AG09319 (cell line): ENCODE measurements around the gene IQSEC3.

ENCODE experiments used
- DNase-seq: peaks from one replicate; pipeline ENCODE4 v3.0.0-alpha.2; 2010; ENCODE audit warnings: low read depth; ENCODE audit errors: extremely low read depth
- TF ChIP-seq, protein P1 (sequence below): IDR thresholded peaks from 2 replicates; pipeline ENCODE4 v1.5.1; 2011; ENCODE audit warnings: low read depth, mild to moderate bottlenecking, inconsistent platforms, low read length, moderate library complexity

IQSEC3 gene

DNA sequence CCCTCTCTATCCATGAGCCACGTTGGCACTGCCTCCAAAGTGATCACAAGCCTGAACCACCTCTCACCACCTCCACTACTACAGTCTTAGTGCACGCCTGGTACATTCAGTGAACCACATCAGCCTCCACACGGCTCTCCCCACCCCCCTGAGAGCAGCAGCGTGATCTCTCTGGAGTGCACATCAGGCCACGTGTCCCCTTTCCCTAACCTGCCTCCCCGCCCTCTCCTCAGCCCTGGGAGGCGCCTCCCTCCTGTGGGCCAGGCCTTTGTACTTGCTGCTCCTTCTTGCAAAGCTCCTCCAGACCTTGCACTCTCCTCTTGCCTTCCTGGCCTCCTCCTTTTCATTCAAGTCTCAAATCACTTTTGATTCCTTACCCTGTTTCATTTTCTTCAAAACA, 97.6 kb downstream of the IQSEC3 start:
- TF ChIP-seq, protein P1, sequence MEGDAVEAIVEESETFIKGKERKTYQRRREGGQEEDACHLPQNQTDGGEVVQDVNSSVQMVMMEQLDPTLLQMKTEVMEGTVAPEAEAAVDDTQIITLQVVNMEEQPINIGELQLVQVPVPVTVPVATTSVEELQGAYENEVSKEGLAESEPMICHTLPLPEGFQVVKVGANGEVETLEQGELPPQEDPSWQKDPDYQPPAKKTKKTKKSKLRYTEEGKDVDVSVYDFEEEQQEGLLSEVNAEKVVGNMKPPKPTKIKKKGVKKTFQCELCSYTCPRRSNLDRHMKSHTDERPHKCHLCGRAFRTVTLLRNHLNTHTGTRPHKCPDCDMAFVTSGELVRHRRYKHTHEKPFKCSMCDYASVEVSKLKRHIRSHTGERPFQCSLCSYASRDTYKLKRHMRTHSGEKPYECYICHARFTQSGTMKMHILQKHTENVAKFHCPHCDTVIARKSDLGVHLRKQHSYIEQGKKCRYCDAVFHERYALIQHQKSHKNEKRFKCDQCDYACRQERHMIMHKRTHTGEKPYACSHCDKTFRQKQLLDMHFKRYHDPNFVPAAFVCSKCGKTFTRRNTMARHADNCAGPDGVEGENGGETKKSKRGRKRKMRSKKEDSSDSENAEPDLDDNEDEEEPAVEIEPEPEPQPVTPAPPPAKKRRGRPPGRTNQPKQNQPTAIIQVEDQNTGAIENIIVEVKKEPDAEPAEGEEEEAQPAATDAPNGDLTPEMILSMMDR, result no peak
- DNase-seq, result no peak

DNA sequence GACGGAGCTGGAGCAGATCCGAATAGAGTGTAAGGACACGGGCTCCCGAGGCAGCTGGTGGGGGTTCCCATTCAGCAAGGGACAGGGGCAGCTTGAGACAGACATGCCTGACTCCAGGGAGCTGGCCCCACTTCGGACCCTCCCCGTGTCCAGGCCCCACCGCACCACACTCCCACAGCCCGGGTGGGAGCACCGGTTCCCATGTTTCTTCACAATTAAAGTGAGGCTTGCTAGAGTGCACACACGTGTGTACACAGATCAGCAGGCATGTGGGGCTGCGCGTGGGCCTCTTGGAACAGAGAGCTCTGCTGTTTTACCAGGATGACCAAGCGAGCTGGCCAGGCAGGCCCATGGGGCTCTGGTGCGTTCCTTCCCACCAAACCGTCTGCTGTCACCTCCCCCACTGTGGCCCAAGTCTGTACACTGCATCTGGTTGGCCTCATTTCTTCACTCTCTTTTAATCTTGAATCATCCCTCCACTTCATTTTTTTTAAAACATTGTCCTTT, 99.3 kb downstream of the IQSEC3 start:
- TF ChIP-seq, protein P1, result no peak
- DNase-seq, result no peak

DNA sequence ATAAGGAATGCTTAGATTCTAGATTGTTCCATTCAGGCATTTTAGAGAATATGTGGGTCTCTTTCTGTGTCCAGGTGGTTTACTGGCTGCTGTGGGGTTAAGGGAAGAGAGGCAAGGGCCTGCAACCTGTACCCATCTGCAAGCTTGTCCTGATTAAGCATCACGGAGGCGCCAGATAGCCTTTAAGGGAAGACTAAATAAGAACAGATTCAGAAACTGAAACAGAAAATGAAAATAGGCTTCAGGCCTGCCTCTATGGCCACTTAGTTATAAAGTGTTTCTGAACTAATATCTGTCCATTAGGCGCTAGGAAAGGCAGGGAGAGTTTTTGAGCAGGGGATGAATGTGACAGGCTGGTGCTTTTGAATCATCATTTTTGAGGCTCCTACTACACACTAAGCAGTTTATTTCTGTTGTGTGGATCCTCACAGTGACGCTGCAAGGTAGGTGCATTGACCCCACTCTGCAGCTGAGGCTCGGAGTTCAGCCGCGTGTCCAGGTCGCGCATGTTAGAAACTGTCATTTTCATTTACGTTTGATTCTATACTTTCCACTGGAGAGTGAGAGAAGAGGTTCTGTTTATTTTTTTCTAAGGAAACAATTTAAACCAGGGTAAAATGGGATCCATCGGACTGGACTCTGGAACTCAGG, 100.0 kb downstream of the IQSEC3 start:
- no peak for DNase-seq
- TF ChIP-seq, protein P1, result no peak

DNA sequence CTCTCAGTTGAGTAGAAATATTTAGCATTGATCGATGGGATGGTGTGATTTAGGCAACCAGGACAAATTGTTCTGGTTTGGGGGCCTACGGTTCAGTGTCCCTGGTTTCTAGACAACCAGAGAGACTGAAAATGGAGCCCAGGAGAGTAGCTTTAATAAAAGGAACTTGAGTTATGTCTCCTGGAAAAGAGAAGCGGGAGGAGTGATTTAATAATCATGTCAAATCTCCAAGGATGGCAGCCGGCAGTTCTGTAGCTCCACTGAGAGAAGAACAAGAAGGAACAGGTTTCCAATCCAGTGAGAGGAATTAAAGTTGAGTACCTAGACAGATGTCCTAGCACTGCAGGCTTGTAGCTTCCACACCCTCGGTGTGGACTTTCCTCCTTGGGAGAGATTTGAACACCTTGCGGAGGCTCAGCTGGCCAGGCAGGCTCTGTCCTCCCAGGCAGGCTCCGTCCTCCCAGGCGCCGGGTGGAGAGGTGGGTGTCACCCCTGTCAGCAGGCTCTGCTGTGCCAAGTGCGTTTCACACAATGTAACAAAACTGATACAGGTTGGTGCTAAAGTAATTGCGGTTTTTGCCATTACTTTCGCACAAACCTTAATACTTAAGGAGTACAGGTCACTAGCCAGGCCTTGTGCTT, 101.5 kb downstream of the IQSEC3 start:
- TF ChIP-seq, protein P1, result no peak
- DNase-seq, result no peak

DNA sequence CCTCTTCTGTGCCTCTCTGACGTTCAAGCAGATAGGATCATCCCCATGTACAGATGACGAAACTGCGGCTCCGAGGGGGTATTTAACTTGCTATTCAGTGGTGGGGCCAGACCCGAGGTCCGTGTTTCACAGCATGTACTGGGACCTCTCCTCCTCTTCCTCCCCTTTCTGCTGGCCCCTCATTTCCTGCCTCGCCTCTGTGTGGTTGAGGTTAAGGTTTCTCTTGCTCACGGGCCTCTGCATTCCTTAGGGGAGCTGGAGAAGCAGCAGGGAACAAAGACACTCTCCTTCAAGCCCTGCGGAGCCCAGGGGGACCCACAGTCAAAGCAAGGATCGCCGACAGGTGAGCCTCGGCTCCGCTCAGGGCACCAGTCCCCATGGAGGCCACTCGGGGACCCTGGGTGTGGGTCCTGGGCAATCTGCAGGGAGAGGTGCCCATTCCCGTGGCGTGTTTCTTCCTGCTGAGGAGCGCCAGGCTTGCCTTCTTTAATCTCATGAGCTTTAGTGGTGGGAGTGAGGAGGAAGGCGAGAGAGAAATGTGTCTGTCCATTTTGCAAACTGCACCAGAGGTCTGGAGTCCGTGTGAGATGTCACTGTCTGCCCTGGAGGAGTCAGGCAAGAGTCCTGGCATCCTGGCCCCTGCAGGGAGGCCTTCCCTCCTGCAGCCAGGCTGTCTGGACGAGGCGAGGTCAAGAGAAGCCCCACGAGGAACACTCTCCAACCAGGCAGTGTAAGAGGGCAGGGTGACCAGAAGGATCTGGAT, 102.4 kb downstream of the IQSEC3 start:
- TF ChIP-seq, protein P1, result no peak
- DNase-seq, result no peak

DNA sequence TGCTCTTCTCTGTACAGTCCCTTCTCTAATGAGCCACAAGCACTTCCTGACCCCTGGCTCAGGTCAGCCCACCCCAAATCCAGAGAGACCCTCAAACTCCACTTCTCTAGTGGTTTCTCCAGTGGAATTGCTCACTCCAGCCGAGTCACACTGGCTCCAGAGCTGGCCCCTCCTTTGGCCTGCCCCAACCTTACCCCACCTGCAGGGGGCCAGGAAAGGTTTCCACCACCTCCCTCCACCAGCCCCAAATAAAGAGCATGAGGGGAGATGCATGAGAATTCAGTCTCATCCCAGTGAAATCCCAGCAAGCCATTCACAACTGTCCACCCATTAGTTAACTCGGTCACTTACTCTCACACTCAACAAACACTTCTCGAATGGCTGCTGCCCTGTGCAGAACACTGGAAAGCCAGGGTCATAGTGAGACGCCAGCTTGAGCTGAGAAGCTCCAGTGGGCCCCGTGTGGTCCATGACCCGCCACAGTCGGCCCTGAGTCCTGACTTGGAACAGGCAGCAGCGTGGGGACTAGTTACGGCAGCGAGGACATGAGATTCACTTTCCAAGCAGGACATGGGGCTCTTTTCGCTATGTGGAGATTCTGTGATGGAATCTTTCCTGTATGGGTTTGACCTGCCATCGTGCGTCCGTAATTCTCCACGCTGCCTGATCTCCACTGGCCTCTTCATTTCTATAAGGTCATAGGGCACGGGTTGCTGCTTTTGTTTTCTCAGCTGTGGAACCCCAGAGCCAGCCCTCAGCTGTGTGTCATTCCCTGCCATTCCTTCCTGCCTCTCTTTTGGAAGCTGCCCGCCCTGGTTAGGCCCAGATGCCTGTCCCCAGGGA, 103.2 kb downstream of the IQSEC3 start:
- DNase-seq, result no peak

More for the DNA sequence above, 103.2 kb downstream of the IQSEC3 start:
- TF ChIP-seq, protein P1, result no peak
